ENCODE data around the gene ZSWIM5.

DNA sequence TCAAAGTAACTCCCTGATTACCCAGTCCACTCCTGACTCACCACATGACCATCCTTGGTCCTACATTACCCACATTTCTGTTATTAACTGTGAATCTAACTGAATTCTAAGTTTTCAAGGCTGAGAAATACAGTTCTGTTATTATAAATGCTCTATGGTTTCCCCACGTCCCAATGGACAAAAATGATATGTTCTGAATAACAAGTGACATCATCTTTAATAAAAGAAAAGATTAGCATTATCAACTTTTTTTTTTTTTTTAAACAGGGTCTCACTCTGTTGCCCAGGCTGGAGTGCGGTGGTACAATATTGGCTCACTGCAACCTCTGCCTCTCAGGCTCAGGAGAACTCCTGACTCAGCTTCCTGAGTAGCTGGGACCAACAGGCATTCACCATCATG, 59.6 kb downstream of the ZSWIM5 start:
- TF ChIP-seq, protein P1, sequence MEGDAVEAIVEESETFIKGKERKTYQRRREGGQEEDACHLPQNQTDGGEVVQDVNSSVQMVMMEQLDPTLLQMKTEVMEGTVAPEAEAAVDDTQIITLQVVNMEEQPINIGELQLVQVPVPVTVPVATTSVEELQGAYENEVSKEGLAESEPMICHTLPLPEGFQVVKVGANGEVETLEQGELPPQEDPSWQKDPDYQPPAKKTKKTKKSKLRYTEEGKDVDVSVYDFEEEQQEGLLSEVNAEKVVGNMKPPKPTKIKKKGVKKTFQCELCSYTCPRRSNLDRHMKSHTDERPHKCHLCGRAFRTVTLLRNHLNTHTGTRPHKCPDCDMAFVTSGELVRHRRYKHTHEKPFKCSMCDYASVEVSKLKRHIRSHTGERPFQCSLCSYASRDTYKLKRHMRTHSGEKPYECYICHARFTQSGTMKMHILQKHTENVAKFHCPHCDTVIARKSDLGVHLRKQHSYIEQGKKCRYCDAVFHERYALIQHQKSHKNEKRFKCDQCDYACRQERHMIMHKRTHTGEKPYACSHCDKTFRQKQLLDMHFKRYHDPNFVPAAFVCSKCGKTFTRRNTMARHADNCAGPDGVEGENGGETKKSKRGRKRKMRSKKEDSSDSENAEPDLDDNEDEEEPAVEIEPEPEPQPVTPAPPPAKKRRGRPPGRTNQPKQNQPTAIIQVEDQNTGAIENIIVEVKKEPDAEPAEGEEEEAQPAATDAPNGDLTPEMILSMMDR (IDR thresholded peaks at IDR 0.05; ENCODE audit: insufficient read depth, low read length): no peak
- TF ChIP-seq POLR2AphosphoS5 (IDR thresholded peaks at IDR 0.05; ENCODE audit: low read depth): no peak
- TF ChIP-seq, protein P2, sequence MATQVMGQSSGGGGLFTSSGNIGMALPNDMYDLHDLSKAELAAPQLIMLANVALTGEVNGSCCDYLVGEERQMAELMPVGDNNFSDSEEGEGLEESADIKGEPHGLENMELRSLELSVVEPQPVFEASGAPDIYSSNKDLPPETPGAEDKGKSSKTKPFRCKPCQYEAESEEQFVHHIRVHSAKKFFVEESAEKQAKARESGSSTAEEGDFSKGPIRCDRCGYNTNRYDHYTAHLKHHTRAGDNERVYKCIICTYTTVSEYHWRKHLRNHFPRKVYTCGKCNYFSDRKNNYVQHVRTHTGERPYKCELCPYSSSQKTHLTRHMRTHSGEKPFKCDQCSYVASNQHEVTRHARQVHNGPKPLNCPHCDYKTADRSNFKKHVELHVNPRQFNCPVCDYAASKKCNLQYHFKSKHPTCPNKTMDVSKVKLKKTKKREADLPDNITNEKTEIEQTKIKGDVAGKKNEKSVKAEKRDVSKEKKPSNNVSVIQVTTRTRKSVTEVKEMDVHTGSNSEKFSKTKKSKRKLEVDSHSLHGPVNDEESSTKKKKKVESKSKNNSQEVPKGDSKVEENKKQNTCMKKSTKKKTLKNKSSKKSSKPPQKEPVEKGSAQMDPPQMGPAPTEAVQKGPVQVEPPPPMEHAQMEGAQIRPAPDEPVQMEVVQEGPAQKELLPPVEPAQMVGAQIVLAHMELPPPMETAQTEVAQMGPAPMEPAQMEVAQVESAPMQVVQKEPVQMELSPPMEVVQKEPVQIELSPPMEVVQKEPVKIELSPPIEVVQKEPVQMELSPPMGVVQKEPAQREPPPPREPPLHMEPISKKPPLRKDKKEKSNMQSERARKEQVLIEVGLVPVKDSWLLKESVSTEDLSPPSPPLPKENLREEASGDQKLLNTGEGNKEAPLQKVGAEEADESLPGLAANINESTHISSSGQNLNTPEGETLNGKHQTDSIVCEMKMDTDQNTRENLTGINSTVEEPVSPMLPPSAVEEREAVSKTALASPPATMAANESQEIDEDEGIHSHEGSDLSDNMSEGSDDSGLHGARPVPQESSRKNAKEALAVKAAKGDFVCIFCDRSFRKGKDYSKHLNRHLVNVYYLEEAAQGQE (IDR thresholded peaks at IDR 0.05; ENCODE audit: insufficient replicate concordance, low read depth): no peak
- TF ChIP-seq GABPA (IDR thresholded peaks at IDR 0.05; ENCODE audit: low read depth): no peak
